GM18909 (cell line): ENCODE data around the gene SCFD2.
"Not testable (repeated sequence)": the region's sequence is repeated elsewhere in the genome, so short reads cannot be mapped to it uniquely, and the experiment has no call there.

Source experiments
- ATAC-seq: cut with Tn5 transposase; IDR thresholded peaks from one replicate; pipeline ENCODE4 v1.9.1; 2021; ENCODE audit warnings: mild to moderate bottlenecking; ENCODE audit not compliant: unreplicated experiment, poor library complexity

Gene SCFD2

GRCh38 chr4:53000560-53000959, 365.3 kb downstream of the SCFD2 start:
- ATAC-seq = no peak

GRCh38 chr4:52999626-53000025, 366.2 kb downstream of the SCFD2 start:
- no peak for ATAC-seq

- no peak for ATAC-seq
These were observed 367.4 kb downstream of the SCFD2 start for GRCh38 chr4:52998413-52998812.

DNA sequence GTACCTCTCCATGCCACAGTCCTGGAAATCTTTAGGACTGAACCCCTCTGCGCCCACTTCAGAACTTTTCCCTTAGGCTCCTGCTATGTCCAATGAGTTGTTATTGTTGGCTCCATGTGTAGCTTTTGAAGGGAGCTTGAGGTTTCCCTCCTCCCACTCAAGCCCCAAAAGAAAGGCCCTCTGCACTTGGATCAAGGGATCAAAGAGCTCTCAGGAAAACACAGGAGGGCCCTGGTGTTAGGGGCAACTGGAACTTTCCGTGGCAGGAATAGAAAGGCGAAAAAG, 368.8 kb downstream of the SCFD2 start:
- no peak for ATAC-seq

DNA sequence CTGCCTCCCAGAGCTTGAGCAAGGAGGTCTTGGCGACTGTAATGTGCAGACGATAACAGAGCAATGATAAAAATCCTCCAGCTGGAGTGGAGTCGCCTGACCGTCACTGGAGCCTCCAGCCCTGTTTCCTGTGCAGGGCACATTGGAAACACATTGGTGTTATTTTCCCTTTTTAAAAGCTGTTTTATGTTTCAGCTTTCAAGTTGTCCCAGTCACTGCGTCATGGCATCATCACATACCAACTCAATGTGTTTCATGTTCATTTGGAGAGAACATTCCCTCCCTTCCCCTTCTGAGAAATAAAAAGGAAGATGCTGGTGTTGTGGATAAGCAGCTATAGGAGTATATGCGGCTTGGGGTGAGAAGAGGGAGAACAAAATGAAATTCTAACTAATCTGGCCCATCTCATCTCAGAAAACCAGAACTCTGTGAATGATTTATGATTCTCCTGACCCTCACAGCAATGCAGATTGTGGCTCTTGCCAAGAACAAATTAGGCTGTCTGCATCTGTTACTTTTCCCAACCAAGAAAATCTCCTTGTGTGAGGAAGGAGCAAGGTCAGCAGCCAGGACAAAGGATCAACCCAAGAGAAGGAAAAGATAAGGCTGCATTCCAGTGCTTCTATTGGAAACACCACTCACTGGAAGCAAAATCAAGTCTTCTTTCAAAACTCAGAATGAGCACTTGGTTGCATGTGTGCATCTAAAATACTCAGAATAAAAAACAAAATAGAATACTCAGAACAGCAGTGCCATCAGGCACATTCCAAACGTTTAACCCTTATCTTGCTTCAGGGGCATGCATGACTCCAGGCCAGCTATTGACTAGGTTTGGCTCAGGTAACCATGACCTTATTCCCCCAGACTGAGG, 369.4 kb downstream of the SCFD2 start:
- ATAC-seq = no peak

GRCh38 chr4:52995360-52996030, 370.4 kb downstream of the SCFD2 start:
- ATAC-seq = no peak

DNA sequence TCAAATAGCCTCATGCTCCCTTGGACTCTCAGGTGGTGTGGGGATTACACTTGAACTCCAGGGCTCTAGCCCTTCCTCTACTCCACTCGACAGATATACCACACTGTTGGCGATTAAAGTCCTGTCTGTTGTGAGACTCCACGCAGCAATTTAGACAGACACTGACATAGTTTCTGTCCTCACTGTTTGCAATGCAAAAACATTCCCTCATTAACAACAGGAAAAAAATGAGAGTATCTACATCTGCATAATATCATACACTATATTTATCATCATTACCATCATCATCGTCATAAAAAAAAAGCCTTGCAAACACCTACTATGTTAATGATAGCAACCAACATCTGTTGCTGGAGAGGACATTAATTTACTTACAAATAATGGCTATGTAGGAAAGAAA, 371.3 kb downstream of the SCFD2 start:
- ATAC-seq = no peak

GRCh38 chr4:52993771-52994170, 372.1 kb downstream of the SCFD2 start:
- no peak for ATAC-seq

DNA sequence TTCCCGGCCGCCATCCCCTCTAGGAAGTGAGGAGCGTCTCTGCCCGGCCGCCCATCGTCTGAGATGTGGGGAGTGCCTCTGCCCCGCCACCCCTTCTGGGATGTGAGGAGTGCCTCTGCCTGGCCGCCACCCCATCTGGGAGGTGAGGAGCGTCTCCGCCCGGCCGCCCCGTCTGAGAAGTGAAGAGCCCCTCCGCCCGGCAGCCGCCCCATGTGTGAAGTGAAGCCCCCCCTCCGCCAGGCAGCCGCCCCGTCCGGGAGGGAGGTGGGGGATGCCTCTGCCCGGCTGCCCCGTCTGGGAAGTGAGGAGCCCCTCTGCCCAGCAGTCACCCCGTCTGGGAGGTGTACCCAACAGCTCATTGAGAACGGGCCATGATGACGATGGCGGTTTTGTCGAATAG, 373.3 kb downstream of the SCFD2 start:
- not testable (repeated sequence) for ATAC-seq

DNA sequence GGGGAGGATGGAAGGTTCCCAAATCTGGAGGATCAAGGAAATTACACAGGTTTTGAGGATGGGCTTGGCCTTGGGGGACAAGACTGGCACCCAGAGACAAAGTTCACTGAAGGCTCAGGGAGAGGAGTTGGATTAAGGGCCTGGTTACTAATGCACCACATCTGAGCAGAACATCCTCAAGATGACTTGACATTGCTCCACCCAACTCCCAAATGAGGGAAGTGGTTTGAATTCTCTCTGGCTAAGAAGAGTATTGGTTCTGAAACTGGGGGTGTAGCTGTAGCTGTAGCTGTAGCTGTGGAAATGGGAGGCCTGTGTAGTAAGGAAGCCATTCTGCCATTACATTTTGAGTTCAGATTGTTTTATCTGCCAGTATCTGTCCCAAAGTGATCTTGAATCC, 374.4 kb downstream of the SCFD2 start:
- ATAC-seq = no peak

- ATAC-seq = no peak
These were observed 375.2 kb downstream of the SCFD2 start for GRCh38 chr4:52990706-52991105.

- no peak for ATAC-seq
These were observed 376.0 kb downstream of the SCFD2 start for GRCh38 chr4:52989865-52990264.

- ATAC-seq = no peak
These were observed 378.3 kb downstream of the SCFD2 start for GRCh38 chr4:52987392-52988056.

DNA sequence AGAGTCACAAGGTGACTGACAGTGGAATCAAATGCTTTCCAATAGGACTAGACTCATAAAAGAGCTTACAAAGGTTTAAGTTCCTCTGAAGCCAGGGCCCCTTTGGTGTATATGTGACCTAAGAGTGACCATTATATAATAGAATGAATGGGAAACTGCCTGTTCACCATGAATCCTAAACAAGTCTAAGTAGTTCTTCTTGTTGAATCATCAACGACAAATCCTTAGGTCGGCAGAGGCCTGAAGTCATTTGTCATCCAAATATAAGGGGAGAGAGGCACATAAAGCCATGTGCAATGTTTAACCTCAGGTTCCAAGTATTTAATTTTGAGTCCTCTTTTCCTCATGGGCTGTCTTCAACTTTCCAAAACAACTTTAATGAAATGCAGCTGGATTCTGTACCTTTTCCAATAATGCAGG, 381.4 kb downstream of the SCFD2 start:
- peak; percentile 4 for ATAC-seq

GRCh38 chr4:52983563-52984303, 382.1 kb downstream of the SCFD2 start:
- peak; percentile 71 for ATAC-seq

- ATAC-seq = no peak
These were observed 382.9 kb downstream of the SCFD2 start for GRCh38 chr4:52982946-52983340.

GRCh38 chr4:52982255-52982945, 383.5 kb downstream of the SCFD2 start:
- ATAC-seq = no peak

- no peak for ATAC-seq
These were observed 385.9 kb downstream of the SCFD2 start for GRCh38 chr4:52979821-52980590.

DNA sequence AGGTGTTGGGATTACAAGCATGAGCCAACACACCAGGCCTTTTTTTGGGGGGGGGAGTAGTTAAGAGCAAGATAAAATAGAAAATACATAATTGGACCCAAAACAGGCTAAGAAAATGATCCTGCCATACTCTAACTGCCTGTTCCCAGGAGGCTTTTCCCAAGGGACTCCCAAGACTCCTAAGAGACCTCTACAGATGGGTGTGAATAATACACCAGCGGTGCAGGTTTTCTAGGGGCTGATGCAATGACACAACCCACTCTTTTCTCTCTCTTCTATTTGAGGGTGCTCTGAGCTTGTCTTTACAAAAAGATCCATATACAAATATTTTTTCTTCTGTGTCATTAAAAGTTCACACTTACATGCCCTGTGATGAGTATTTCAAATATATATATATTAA, 386.8 kb downstream of the SCFD2 start:
- no peak for ATAC-seq
